Measurements from ENCODE around the gene MLLT11.
"Not testable (repeated sequence)": the region's sequence is repeated elsewhere in the genome, so short reads cannot be mapped to it uniquely, and the experiment has no call there.

Gene MLLT11

DNA sequence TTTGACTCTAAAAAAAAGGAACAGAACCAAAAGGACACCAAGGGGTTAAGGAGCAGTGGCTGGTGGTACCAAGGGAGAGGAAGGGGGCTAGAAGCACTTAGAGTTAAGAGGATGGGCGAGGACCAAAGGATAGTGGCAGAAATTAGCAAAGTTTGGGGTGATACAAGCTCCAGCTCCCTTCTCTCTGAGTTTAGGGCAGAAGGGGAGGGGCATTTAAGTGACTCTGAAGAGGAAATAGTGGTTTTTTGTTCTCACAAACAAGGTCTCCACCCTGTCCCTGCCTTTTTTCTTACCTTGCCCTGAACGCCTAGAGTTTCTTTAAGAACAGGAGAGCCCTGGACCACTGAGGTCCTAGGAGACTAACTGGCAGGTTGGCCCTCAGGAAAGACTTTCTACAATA is 4.0 kb upstream of the MLLT11 start:
- DNase-seq (ENCODE audit: low read depth), result no peak

- DNase-seq (ENCODE audit: low read depth), result no peak
Measured at GRCh38 chr1:151058692-151059091, 1.5 kb upstream of the MLLT11 start.

GRCh38 chr1:151059109-151060006 is 839 bp upstream of the MLLT11 start, which contains the start of gene CDC42SE1:
Gene CDC42SE1, minus strand, starts transcription at chr1:151059622. Its CDS starts 3,892 bp downstream, at chr1:151055730.
- no peak for DNase-seq (ENCODE audit: low read depth)

DNA sequence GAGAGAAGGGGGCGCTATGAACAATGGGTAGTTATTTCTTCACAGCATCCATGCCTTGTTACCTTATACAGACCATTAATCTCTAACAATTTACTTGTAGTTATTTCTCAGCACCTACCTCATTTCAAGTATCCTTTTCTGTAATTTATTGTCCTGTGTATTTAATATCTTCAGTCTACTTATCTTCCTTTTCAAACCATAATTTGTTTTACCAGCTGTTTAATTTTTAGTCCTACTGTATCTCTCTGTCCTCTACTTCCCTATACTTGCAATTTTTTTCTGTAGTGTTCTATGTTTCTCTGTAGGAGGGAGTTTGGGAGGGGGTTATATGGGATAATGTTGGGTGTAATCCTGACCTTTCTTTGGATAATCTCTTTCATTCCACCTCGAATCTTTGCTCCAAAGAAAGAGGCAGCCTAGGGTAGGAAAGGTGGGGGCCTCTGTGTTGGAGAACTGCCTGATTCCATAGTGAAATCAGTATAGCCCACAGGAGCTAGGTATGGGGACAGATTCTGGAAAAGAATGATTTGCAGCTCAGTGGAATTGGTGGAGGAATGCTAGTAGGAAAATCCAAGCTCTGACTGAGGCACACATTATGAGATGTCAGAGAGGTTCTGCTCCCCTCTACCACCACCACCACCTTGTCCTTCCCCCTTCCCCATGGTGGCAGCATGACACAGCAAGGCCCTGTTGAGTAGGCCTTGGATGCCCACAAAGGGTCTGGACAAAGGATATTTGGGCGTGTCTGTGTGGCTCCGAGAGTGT is 642 bp downstream of the MLLT11 start:
- DNase-seq (ENCODE audit: low read depth), result no peak

GRCh38 chr1:151061704-151062103 is 1.5 kb downstream of the MLLT11 start:
- no peak for DNase-seq (ENCODE audit: low read depth)

DNA sequence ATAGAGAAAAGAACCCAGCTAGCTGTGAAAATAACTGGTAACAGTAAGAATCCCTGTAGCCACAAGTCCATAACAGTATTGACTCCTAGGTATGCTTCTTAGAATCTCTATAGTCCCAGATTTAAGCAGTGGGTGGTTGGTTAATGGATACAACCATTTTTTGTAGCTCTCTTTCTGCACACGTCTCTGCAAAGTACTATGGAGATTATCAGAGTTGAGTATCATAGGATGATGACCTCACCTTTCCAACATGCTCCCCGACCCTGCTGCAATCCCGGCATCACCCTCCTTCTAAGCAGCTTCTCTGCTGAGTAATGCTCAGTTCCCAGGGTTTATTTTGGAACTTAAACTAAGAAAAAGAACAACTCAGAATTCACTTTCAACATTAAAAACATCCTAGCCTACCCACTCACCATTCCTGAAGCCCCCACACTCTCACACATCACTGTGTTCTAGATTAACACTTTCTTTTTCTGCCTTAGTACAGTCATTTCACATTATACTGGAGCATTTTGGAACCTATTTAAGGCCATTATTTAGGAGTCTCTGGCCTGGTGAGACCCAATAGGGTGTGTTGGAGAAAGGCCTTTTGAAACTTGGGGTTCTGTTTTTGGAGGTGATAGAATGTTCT is 2.7 kb downstream of the MLLT11 start:
- no peak for DNase-seq (ENCODE audit: low read depth)

- no peak for DNase-seq (ENCODE audit: low read depth)
Measured at GRCh38 chr1:151065089-151065645, 5.0 kb downstream of the MLLT11 start.

GRCh38 chr1:151067185-151067584 is 7.0 kb downstream of the MLLT11 start:
- no peak for DNase-seq (ENCODE audit: low read depth)

DNA sequence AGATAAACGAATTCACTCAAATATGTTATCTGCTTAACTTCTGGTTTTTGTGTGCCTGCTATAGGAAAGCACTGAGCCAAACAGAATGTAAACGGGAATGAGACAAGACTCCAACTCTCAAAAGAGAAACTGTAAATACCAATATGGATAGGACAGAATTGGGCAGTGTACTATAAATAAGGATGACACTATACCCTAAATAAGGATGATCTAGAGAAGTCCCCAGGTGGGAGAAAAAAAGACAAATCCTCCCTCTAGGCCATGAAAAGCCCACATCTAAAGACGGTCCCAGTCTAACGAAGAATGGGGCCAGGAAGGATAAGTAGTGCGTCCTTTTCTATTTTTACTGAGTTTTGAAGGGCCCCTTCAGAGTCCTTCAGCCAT is 8.9 kb downstream of the MLLT11 start:
- no peak for DNase-seq (ENCODE audit: low read depth)

GRCh38 chr1:151070474-151071276 is 10.5 kb downstream of the MLLT11 start, which contains the start of gene GABPB2:
Gene GABPB2, plus strand, starts transcription at chr1:151070761. Its CDS starts 17,429 bp downstream, at chr1:151088190.
- no peak for DNase-seq (ENCODE audit: low read depth)

- no peak for DNase-seq (ENCODE audit: low read depth)
Measured at GRCh38 chr1:151072224-151072623, 12.0 kb downstream of the MLLT11 start.

DNA sequence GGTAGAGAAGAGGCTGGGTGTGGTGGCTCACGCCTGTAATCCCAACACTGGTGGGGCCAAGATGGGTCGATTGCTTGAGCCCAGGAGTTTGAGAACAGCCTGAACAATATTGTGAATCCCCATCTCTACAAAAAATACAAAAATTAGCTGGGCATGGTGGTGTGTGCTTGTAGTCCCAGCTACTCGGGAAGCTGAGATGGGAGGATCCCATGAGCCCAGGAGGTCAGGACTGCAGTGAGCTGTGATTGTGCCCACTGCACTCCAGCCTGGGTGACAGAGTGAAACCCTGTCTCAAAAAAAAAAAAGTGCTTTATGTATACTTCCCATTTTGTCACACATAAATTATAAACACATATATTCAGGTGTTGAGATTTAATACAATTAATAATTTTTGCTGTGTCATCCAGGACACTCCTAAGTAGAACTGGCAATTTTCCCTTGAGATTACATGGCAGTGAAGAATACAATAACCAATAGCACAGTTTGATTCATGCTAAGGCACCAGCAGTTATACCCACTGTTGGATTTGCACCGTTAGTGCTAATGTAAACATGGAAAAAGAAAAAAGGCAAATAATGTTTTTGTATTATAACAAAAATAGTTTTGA is 25.9 kb downstream of the MLLT11 start:
- DNase-seq (ENCODE audit: low read depth), result no peak

- DNase-seq (ENCODE audit: low read depth), result not testable (repeated sequence)
Measured at GRCh38 chr1:151097426-151097825, 37.2 kb downstream of the MLLT11 start.

- DNase-seq (ENCODE audit: low read depth), result no peak
Measured at GRCh38 chr1:151098126-151098525, 37.9 kb downstream of the MLLT11 start.

- no peak for DNase-seq (ENCODE audit: low read depth)
Measured at GRCh38 chr1:151104630-151105029, 44.4 kb downstream of the MLLT11 start.

GRCh38 chr1:151106894-151107293 is 46.7 kb downstream of the MLLT11 start:
- no peak for DNase-seq (ENCODE audit: low read depth)

DNA sequence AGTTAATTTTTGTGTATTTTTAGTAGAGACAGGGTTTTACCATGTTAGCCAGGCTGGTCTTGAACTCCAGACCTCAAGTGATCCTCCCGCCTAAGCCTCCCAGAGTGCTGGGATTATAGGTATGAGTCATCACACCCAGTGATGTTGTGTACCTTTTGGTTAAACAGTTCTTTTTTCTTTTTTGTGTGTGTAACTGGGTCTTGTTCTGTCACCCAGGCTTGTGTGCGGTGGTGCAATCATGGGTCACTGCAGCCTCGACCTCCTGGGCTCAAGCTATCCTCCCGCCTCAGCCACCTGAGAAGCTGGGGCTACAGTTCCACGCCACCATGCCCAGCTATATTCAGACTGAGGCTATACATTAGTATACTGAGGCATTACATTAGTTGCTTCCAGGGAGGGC is 48.1 kb downstream of the MLLT11 start:
- DNase-seq (ENCODE audit: low read depth), result no peak

DNA sequence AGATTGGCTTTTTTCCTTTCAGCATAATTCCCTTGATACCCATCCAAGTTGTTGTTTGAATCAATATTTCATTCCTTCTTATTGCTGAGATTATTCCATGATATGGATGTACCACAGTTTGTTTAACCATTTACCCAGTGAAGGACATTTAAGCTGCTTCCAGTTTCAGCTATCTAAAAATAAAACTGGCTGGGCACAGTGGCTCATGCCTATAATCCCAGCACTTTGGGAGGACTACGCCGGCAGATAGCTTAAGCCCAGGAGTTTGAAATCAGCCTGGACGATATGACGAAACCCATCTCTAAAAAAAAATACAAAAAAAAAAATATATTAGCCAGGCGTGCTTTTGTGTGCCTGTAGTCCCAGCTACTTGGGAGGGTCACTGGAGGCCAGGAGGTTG is 53.7 kb downstream of the MLLT11 start:
- no peak for DNase-seq (ENCODE audit: low read depth)

Data from HS-27A (cell line).